ENCODE results near the gene ALDH8A1.

The ALDH8A1 gene

DNA sequence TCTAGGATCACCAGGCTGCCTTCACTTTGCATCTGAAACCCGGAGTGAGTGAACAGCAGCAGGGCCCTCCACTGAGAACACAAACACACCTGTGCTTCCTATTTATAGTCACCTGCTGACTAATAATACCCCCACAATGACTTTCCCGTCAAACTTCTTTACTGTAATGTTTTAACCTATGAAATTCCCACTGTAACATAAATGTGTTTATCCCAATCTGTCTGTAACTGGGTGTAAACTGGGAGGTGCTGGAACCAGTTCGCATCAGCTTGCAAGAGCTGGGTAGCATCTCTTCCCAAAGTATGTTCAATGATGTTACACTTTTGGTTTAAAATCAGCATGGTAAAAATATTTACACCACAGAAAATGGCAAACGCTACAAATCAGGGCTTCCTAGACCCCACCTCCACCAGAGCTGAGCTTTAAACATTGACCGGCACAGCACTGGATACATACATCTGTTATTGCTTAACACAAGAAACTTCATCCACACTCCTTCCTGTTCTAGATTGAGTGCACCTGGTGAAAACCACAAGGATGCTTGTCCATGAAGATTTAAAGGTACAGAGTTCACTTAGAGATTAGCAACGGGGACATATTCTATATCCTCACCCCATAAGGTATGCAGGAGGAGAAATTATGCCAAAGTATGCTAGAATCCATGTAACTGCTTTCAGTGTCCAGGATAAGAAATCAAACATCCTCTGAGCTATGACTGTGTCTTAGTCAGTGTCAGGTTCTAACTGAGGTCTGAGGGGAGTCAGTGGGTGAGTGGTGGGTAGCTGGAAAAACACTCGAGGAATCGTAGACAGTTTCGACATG, 79.0 kb downstream of the ALDH8A1 start:
- H3K36me3 Mint-ChIP-seq (ENCODE audit: low read depth), result no peaks in the 10 kb centered on the region
- TF ChIP-seq, protein P1, sequence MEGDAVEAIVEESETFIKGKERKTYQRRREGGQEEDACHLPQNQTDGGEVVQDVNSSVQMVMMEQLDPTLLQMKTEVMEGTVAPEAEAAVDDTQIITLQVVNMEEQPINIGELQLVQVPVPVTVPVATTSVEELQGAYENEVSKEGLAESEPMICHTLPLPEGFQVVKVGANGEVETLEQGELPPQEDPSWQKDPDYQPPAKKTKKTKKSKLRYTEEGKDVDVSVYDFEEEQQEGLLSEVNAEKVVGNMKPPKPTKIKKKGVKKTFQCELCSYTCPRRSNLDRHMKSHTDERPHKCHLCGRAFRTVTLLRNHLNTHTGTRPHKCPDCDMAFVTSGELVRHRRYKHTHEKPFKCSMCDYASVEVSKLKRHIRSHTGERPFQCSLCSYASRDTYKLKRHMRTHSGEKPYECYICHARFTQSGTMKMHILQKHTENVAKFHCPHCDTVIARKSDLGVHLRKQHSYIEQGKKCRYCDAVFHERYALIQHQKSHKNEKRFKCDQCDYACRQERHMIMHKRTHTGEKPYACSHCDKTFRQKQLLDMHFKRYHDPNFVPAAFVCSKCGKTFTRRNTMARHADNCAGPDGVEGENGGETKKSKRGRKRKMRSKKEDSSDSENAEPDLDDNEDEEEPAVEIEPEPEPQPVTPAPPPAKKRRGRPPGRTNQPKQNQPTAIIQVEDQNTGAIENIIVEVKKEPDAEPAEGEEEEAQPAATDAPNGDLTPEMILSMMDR (IDR thresholded peaks at IDR 0.05; ENCODE audit: unreplicated experiment in 3 of 3), result no peak
- no peak overlapping the region for H3K4me3 Mint-ChIP-seq
- no peaks in the 10 kb centered on the region for H3K4me1 Mint-ChIP-seq
- peaks cover 11% of the 10 kb centered on the region for H3K9me3 Mint-ChIP-seq
- peaks cover 3% of the 10 kb centered on the region for H3K27me3 Mint-ChIP-seq (ENCODE audit: low read depth)
- H3K27ac Mint-ChIP-seq, result no peak overlapping the region

DNA sequence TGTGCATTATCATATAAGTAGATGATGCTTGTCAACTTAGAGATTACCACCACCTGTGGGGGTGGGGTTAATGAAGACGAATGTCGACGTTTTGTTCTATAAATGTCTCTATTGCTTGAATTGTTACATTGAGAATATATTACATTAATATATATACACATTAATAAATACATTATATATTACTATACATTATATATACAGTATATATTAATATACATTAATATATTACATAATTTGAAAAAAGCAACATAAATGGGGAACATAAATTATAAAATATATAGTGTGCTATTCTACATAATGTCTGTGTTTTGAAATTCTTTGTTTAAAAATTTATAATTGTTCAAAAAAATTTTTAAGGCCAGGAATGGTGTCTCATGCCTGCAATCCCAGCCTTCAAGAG, 81.1 kb downstream of the ALDH8A1 start:
- Mint-ChIP-seq H3K36me3 (ENCODE audit: low read depth) (no peaks in the 10 kb centered on the region), H3K27me3 (ENCODE audit: low read depth) (peaks cover 2% of the 10 kb centered on the region), H3K4me3 (no peak overlapping the region), H3K4me1 (no peaks in the 10 kb centered on the region), H3K9me3 (peaks cover 4% of the 10 kb centered on the region), H3K27ac (no peak overlapping the region)
- TF ChIP-seq, protein P1 (IDR thresholded peaks at IDR 0.05; ENCODE audit: unreplicated experiment in 3 of 3), result no peak

All from nephron (organoid).